Activated naive CD4-positive, alpha-beta T cell treated with anti-CD3 and anti-CD28 coated beads, Interleukin-2, amount 10 ng/mL, durations not matched to agents 7 days and 5 days (primary cell): ENCODE data around the gene SH3BP5.

ENCODE experiments used
- CTCF ChIA-PET: fragments of 350-600 bp; sonication (Branson Sonifier 250); formaldehyde crosslinking; loops from one replicate; lab custom pipeline; 2021; ENCODE audit warnings: antibody characterized with exemption; lab: Charles Lee
- DNase-seq: peaks from one replicate; pipeline ENCODE4 v3.0.0-alpha.2; 2020
- H3K27ac Mint-ChIP-seq: one replicate; pipeline ENCODE4 v1.8.0; 2021; ENCODE audit warnings: mild to moderate bottlenecking, moderate library complexity, mixed read lengths
- H3K27me3 Mint-ChIP-seq: one replicate; pipeline ENCODE4 v1.8.0; 2021; ENCODE audit warnings: mild to moderate bottlenecking, mixed read lengths
- H3K36me3 Mint-ChIP-seq: one replicate; pipeline ENCODE4 v1.8.0; 2021; ENCODE audit warnings: mixed read lengths
- H3K4me1 Mint-ChIP-seq: one replicate; pipeline ENCODE4 v1.8.0; 2021; ENCODE audit warnings: mixed read lengths
- H3K4me3 Mint-ChIP-seq: one replicate; pipeline ENCODE4 v1.8.0; 2021; ENCODE audit warnings: mild to moderate bottlenecking, moderate library complexity, mixed read lengths
- H3K9me3 Mint-ChIP-seq: one replicate; pipeline ENCODE4 v1.8.0; 2021; ENCODE audit warnings: mixed read lengths

Gene SH3BP5

DNA sequence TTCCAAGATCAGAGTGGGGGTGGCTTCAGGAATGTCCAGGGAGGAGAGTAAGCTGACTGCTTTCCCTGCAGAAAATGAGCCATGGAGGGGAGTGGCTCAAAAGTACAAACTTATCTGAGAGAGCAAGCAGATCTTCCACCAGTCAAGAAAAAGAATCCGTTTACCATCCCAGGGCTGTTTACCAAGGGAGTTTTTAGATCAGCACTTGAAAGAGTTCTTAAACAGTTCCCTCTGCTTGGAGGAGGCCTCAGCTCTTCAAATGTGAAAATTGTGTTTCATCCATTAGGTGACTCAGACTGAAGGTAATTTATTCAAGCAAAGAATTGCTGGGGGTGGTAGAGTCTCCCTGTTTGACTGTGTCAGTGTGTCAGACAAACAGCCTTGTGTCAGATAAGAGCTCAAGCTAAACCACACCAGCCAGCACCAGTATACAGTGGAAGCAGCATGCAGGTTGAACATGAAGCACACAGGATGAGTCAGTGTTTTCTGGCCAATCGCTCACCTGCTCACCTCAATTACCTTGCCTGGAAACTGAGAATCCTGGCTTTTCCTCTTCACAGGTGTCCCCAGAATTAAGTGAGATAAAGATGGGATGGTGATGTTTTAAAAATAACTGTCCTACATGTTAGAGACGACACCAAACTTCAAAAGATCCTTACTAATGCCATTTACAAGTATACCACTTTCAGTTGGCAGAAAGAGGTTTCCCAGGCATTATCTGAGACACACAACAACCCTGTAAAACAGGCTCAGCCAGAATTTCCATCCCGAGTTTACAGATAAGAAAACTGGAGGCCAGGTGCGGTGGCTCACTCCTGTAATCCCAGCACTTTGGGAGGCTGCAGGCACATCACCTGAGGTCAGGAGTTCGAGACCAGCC lies 21.7 kb downstream of the SH3BP5 start:
- peak; percentile 76 for DNase-seq
- Mint-ChIP-seq H3K9me3 (no peaks in the 10 kb centered on the region), H3K4me1 (peaks cover 77% of the 10 kb centered on the region), H3K27ac (peak overlapping the region; percentile 93), H3K27me3 (no peaks in the 10 kb centered on the region), H3K36me3 (peaks cover 39% of the 10 kb centered on the region), H3K4me3 (peak overlapping the region; percentile 11)
- CTCF ChIA-PET = interaction anchor here (1.1 to 2.4 kb wide), 7 partner anchors 10 to 57 kb away, joined by 3 to 14 read pairs (median 6); no protein-coding TSS in a partner anchor

DNA sequence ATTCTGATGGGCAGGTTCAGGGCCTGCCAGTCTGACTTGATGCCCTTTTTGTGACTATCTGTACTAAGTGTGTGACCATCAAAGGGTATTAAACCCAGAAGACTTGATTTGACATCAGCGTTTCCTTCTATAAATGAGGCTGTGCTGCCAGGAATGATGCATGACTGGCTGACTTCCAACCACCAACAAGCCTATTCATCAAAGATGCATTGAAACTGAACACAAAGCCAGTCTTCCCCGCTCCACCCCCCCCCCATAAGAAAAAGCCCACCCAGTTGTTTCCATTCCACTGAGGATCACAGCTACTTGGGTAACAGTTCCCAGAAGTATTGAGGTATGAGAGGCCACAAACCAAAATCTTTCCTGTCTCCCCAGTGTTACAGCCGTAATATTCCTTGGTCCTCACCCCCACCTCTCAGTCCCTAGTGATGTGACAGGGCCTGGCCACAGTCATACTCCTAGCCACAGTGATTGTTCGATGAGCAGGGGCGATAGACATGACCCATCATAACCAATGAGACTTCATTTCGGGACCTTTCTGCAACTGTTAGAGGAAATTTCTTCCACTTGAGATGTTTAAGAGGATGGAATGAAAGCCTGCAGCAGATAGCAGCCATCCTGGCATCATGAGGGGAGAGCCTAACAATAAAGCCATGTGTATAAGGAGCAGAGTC lies 22.6 kb downstream of the SH3BP5 start:
- DNase-seq = no peak

DNA sequence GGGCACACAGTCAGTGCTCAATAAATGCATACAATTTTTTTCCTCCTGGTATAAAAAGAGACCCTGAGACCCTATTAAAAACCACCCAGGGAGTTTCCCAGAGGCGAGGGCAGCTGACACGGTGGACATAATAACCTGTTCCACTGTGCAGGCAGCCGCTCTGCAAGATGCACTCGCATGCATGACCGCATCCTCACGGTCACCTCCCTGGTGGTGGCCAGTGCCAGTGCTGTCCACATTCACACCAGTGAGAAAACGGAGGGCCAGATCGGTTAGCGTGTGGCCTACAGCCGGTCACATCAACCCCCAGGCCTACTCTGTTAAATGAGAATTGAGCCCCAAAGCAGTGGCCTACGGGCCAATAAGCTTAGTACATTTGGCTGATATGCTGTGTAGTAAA lies 24.8 kb downstream of the SH3BP5 start:
- Mint-ChIP-seq H3K9me3 (no peaks in the 10 kb centered on the region), H3K4me1 (peaks cover 81% of the 10 kb centered on the region), H3K27me3 (no peaks in the 10 kb centered on the region), H3K4me3 (no peak overlapping the region), H3K27ac (no peak overlapping the region), H3K36me3 (peaks cover 59% of the 10 kb centered on the region)
- CTCF ChIA-PET = interaction anchor here (1.8 kb wide), 1 partner anchor 39 kb away, joined by 4 read pairs; no protein-coding TSS in a partner anchor
- DNase-seq = no peak

More for the DNA sequence above, 22.6 kb downstream of the SH3BP5 start:
- peaks cover 76% of the 10 kb centered on the region for H3K4me1 Mint-ChIP-seq
- CTCF ChIA-PET = interaction anchor here (1.1 to 2.4 kb wide), 6 partner anchors 9 to 52 kb away, joined by 3 to 14 read pairs (median 6); no protein-coding TSS in a partner anchor
- H3K36me3 Mint-ChIP-seq = peaks cover 44% of the 10 kb centered on the region
- peak overlapping the region; percentile 93 for H3K27ac Mint-ChIP-seq
- H3K9me3 Mint-ChIP-seq = no peaks in the 10 kb centered on the region
- H3K27me3 Mint-ChIP-seq = no peaks in the 10 kb centered on the region
- H3K4me3 Mint-ChIP-seq = no peak overlapping the region

DNA sequence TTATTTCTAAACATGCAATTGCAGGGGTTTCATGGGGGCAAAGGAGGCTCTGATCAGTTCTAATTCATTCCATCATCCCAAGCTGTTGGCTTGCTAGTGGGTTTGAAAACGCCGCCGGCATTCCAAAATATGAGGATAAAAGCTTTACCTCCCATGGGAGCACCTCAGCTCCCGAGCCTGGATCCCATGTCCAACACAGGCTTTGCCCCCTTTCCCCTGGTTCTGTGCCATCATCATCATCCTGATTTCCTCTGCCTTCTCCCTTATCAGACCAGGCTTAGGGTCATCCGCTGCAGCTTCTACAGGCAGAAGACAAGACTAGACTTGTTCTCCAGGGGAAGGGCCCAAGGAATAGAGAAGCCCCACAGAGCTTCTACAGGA lies 25.4 kb downstream of the SH3BP5 start:
- Mint-ChIP-seq H3K9me3 (no peaks in the 10 kb centered on the region), H3K4me1 (peaks cover 82% of the 10 kb centered on the region), H3K27me3 (no peaks in the 10 kb centered on the region), H3K4me3 (no peak overlapping the region), H3K27ac (no peak overlapping the region), H3K36me3 (peaks cover 61% of the 10 kb centered on the region)
- no peak for DNase-seq
- CTCF ChIA-PET = interaction anchor here (0.8 to 1.2 kb wide), 3 partner anchors 12 to 39 kb away, joined by 3 to 4 read pairs (median 3); partner anchors contain the start of gene SH3BP5

DNA sequence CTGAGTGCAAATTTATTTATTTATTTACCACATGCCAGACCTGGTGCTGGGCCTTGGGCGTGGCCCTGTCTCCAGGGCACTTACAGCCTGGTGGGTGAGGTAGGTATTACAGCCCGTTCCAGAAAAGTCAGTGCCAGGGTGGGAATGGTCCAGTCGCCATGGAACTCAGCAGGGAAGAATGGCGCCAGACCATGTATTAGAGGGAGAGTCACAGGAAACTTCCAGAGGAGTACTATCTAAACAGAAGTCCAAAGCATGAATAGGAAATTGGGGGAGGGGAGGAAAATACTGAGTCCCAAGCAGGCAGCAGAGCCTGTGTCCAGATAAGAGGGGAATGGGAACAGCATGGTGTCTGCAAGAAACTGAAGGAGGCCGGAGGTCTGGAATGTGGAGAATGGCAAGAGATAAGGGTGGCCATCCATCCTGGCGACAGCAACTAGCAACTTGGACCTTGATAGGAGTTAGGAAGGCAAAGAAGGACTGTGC lies 27.0 kb downstream of the SH3BP5 start:
- Mint-ChIP-seq H3K27ac (no peak overlapping the region), H3K4me3 (no peak overlapping the region), H3K36me3 (peaks cover 65% of the 10 kb centered on the region), H3K27me3 (no peaks in the 10 kb centered on the region), H3K4me1 (peaks cover 79% of the 10 kb centered on the region), H3K9me3 (no peaks in the 10 kb centered on the region)
- DNase-seq = no peak
- CTCF ChIA-PET = interaction anchor here (0.6 to 1.9 kb wide), 6 partner anchors 10 to 100 kb away, joined by 3 to 7 read pairs (median 4); partner anchors contain the start of gene SH3BP5

DNA sequence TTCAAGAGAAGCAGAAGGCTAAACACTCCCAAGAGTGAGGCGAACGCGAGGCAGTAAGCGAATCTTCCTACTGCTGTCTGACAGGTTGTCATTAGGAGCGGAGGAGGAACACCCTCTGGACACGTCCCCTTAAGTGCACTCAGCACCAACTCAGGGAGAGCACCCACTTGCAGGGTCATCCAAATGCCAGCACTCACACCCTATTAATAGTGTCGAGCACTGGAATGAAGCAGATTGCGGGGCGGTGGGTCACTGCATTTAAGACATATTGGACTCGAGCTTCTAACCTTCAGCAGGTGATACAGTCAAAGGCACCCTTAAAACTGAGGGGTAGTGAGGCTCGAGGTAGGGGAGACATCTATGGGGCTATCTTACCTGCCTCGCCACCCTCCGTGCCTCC lies 28.7 kb downstream of the SH3BP5 start:
- Mint-ChIP-seq H3K27ac (peak overlapping the region; percentile 89), H3K27me3 (no peaks in the 10 kb centered on the region), H3K36me3 (peaks cover 66% of the 10 kb centered on the region), H3K4me3 (peak overlapping the region; percentile 56), H3K9me3 (no peaks in the 10 kb centered on the region), H3K4me1 (peaks cover 75% of the 10 kb centered on the region)
- CTCF ChIA-PET = interaction anchor here (1.4 to 1.9 kb wide), 3 partner anchors 9 to 26 kb away, joined by 3 to 6 read pairs (median 4); no protein-coding TSS in a partner anchor
- no peak for DNase-seq

DNA sequence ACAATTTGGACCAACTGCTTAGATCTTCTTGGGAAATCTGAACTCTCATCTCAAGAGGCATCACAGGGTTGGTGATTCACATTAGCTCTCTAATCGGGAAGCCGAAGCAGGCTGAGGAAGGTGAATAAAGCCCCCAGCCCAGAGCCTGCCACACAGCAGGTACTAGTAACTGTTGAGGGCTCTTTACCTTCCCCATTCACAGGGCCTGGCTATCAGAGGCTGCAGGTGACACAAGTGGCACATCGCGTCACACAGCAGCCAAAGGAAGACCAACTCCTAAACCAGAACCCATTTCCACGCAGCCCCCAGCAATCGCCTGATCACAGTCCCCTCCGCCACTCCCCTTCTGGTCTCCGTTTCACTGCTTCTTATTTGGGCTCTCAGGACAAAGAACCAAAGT lies 29.2 kb downstream of the SH3BP5 start:
- no peaks in the 10 kb centered on the region for H3K9me3 Mint-ChIP-seq
- H3K27ac Mint-ChIP-seq = no peak overlapping the region
- CTCF ChIA-PET = interaction anchor here (1.9 kb wide), 1 partner anchor 8 kb away, joined by 6 read pairs; no protein-coding TSS in a partner anchor
- peaks cover 76% of the 10 kb centered on the region for H3K4me1 Mint-ChIP-seq
- DNase-seq = no peak
- peaks cover 66% of the 10 kb centered on the region for H3K36me3 Mint-ChIP-seq
- peak overlapping the region; percentile 56 for H3K4me3 Mint-ChIP-seq
- H3K27me3 Mint-ChIP-seq = no peaks in the 10 kb centered on the region

DNA sequence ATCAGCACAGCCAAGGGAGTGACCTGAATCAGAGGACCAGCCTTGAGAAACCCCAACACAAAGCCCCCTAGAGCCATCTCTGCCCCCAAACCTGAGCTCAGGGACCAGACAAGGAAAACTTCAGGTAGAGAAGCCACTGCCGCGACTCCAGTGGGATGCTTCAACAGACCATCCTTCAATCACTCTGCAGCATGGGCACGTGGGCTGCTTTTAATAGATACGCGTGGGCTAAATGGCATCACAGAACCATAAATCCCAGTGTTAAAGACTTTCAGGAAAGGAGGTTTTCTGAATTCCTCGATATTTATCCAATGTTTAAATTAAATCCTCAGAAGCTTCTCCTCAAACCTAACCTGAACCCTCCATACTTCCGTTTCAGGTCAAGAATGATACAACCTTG lies 30.6 kb downstream of the SH3BP5 start:
- peaks cover 72% of the 10 kb centered on the region for H3K36me3 Mint-ChIP-seq
- H3K4me3 Mint-ChIP-seq = peak overlapping the region; percentile 21
- peaks cover 85% of the 10 kb centered on the region for H3K4me1 Mint-ChIP-seq
- DNase-seq = no peak
- no peak overlapping the region for H3K27ac Mint-ChIP-seq
- CTCF ChIA-PET = no interaction called here
- no peaks in the 10 kb centered on the region for H3K9me3 Mint-ChIP-seq
- no peaks in the 10 kb centered on the region for H3K27me3 Mint-ChIP-seq

DNA sequence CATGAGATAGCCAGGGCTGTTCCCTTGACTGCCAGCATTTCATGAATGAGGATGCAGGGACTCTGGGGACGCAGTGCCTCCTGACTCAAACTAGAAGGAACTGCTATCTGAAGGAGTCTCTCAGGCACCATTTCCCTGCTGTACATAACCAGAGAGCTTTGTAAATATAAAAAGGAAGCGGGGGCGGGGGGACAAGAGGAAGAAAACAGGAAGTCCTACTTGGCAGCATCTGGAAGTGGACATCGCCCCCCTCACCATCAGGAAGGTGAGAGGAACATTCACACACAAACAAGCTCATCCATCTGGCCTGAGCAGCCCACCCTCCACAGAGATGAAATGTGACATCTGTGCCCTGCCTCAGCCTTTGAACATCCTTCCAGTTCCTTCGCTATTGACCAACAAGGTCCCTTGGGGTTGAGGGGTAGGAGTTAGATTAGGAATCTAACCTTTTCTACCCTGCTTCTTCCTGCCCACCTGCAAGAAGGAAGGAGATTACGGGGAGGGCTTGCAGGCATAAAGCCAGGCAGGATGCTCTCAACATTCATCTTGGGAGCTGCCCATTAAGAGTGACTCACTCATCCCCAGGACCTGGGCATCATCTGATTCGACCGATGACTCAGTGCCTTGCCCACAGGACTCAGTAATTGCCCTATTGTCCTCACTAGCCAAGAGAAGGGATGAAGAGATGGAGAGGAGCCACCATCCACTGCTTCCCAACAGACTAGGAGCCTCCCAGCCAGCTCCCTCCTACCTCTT lies 31.9 kb downstream of the SH3BP5 start:
- CTCF ChIA-PET = interaction anchor here (0.8 to 1.6 kb wide), 4 partner anchors 10 to 32 kb away, joined by 3 to 6 read pairs (median 5); partner anchors contain the start of gene SH3BP5
- Mint-ChIP-seq H3K27me3 (no peaks in the 10 kb centered on the region), H3K4me1 (peaks cover 81% of the 10 kb centered on the region), H3K9me3 (no peaks in the 10 kb centered on the region), H3K27ac (peak overlapping the region; percentile 17), H3K4me3 (no peak overlapping the region), H3K36me3 (peaks cover 74% of the 10 kb centered on the region)
- no peak for DNase-seq

DNA sequence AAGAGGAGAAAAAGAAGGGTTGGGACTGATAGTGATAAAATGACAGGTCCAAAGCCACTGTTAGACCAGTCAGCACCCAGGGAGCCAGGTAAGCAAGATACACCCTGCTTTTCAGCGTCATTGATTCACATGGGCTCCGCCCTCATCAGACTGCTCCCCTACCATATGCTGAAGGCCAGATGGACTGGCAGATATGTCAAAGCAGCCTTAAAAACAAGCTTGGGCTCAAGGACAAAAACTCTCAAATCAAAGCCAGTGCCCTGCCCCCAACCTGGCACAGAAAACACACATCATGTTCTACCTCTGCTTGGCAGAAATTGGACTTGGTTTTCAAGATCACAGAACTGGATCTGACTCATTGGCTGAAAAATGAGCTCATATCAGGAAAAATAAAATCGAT lies 33.4 kb downstream of the SH3BP5 start:
- no peak overlapping the region for H3K4me3 Mint-ChIP-seq
- H3K36me3 Mint-ChIP-seq = peaks cover 78% of the 10 kb centered on the region
- H3K9me3 Mint-ChIP-seq = no peaks in the 10 kb centered on the region
- peaks cover 84% of the 10 kb centered on the region for H3K4me1 Mint-ChIP-seq
- no peak for DNase-seq
- no peak overlapping the region for H3K27ac Mint-ChIP-seq
- no peaks in the 10 kb centered on the region for H3K27me3 Mint-ChIP-seq
- CTCF ChIA-PET = interaction anchor here (1.5 to 1.6 kb wide), 2 partner anchors 25 to 33 kb away, joined by 3 to 4 read pairs; partner anchors contain the start of gene SH3BP5

DNA sequence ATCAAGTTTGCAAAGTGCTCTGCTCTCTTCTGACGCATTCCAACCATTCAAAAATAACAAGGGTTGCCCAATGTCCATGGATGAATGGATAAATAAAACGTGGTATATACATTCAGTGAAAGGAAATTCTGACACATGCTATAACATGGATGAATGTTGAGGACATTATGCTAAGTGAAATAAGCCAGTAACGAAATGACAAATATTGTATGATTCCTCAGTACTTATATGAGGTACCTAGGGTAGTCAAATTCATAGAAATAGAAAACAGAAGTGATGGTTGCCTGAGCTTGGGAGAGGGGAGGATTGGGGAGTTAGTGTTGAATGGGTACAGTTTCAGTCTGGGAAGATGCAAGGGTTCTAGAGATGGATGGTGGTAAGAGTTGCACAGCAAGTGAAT lies 33.9 kb downstream of the SH3BP5 start:
- peaks cover 75% of the 10 kb centered on the region for H3K36me3 Mint-ChIP-seq
- no peaks in the 10 kb centered on the region for H3K9me3 Mint-ChIP-seq
- H3K27ac Mint-ChIP-seq = no peak overlapping the region
- CTCF ChIA-PET = interaction anchor here (0.6 to 1.6 kb wide), 2 partner anchors 34 to 402 kb away, joined by 3 read pairs; partner anchors contain the start of gene SH3BP5
- H3K4me1 Mint-ChIP-seq = peaks cover 82% of the 10 kb centered on the region
- no peaks in the 10 kb centered on the region for H3K27me3 Mint-ChIP-seq
- DNase-seq = no peak
- H3K4me3 Mint-ChIP-seq = no peak overlapping the region

DNA sequence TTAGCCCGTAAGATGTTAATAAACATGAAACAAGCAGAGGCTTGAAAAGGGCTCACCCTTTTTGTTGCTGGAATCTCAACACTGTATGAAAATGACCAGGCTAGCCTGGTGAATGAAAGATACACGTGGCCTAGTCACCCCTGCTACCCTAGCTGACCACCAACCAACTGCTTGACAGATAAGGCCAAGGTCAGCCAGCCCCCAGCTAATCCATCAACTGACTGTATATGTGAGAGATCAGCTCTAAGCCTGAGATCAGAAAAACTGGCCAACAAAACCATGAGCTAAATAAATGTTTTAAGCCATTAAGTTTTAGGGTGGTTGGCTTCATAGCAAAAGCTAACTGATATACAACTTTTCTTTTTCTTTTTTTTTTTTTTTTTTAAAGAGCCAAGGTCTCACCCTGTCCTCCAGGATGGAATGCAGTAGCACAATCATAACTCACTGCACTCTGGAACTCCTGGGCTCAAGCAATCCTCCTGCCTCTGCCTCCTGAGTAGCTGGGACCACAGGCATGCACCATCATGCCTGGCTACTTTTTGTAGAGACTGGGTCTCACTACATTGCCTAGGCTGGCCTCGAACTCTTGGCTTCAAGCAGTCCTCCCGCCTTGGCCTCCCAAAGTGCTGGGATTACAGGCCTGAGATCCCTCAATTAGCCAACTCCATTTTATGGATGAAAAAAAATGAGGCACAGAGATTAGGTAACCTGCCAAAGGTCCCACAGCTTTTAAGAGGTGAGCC lies 34.6 kb downstream of the SH3BP5 start:
- H3K27ac Mint-ChIP-seq = no peak overlapping the region
- CTCF ChIA-PET = interaction anchor here (0.6 to 1.6 kb wide), 2 partner anchors 35 to 403 kb away, joined by 3 read pairs; partner anchors contain the start of gene SH3BP5
- DNase-seq = no peak
- H3K27me3 Mint-ChIP-seq = no peaks in the 10 kb centered on the region
- H3K4me1 Mint-ChIP-seq = peaks cover 82% of the 10 kb centered on the region
- H3K36me3 Mint-ChIP-seq = peaks cover 75% of the 10 kb centered on the region
- H3K9me3 Mint-ChIP-seq = no peaks in the 10 kb centered on the region
- no peak overlapping the region for H3K4me3 Mint-ChIP-seq

DNA sequence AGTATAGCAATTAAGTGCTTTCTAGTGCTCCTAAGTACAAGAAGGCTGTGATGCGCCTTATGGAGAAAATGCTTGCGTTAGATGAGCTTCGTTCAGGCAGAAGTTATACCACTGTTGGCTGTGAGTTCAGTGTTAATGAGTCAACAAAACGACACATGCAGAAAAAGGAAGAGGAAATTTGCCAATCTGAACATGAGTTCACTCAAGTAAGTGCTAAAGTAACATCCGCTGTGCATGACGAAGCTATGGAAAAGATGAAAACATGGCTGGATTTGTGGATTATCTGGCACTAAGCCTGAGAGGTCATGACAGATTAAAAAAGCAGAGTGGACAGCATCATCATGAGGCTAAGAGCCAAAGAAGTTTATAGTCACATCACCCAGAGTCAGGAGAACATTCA lies 36.9 kb downstream of the SH3BP5 start:
- peaks cover 66% of the 10 kb centered on the region for H3K36me3 Mint-ChIP-seq
- H3K4me1 Mint-ChIP-seq = peaks cover 85% of the 10 kb centered on the region
- H3K27me3 Mint-ChIP-seq = no peaks in the 10 kb centered on the region
- H3K9me3 Mint-ChIP-seq = no peaks in the 10 kb centered on the region
- no peak for DNase-seq
- CTCF ChIA-PET = interaction anchor here (0.6 to 1.7 kb wide), 7 partner anchors 9 to 113 kb away, joined by 3 to 6 read pairs (median 3); partner anchors contain the start of gene SH3BP5
- no peak overlapping the region for H3K4me3 Mint-ChIP-seq
- H3K27ac Mint-ChIP-seq = no peak overlapping the region
